CD14-positive monocyte (primary cell): ENCODE results near the gene ZNF318. TPM values are rescaled to one million over a fixed set of nuclear protein-coding genes. Genes with fewer than 3 reads are reported as not detected.

Source experiments
- DNase-seq, 3 donors: peaks; one replicate each; pipeline ENCODE4 v3.0.0-alpha.2; 2011 to 2022
- H2AFZ ChIP-seq: 2 replicates; pipeline ENCODE4 v1.6.0; 2012; ENCODE audit warnings: mild to moderate bottlenecking, low read depth, low read length, inconsistent platforms; ENCODE audit not compliant: insufficient read depth, poor library complexity, severe bottlenecking
- H3K27ac ChIP-seq, 2 donors: 1 replicate in 1 of 2; 2 replicates in 1 of 2; pipeline ENCODE4 v1.5.1; 2012 to 2013; ENCODE audit warnings: low read length in 2 of 2, control low read depth in 1 of 2, inconsistent platforms in 1 of 2, low read depth in 1 of 2, mild to moderate bottlenecking in 1 of 2
- H3K27me3 ChIP-seq, 2 donors: one replicate each; pipeline versions ENCODE4 v1.6.0 to v1.6.1; 2011 to 2013; ENCODE audit warnings: low read length in 2 of 2; ENCODE audit not compliant: control insufficient read depth in 2 of 2, insufficient read depth in 2 of 2
- H3K36me3 ChIP-seq, 2 donors: replicated peaks in 1 of 2; 1 replicate in 1 of 2; 2 replicates in 1 of 2; pipeline versions ENCODE4 v1.5.1 to v1.6.1; 2012 to 2013; ENCODE audit warnings: low read length in 2 of 2, control low read depth in 1 of 2, inconsistent platforms in 1 of 2, mild to moderate bottlenecking in 1 of 2; ENCODE audit not compliant: insufficient read depth in 2 of 2, control insufficient read depth in 1 of 2
- H3K4me1 ChIP-seq, 2 donors: 1 replicate in 1 of 2; 2 replicates in 1 of 2; pipeline versions ENCODE4 v1.5.1 to v1.6.1; 2012 to 2013; ENCODE audit warnings: low read length in 2 of 2, control low read depth in 1 of 2, inconsistent platforms in 1 of 2, mild to moderate bottlenecking in 1 of 2, moderate library complexity in 1 of 2; ENCODE audit not compliant: insufficient read depth in 2 of 2, control insufficient read depth in 1 of 2
- H3K4me2 ChIP-seq: replicated peaks from 2 replicates; pipeline ENCODE3; 2012; ENCODE audit warnings: low read length, moderate library complexity, mild to moderate bottlenecking; ENCODE audit not compliant: poor library complexity, severe bottlenecking; ENCODE audit errors: extremely low read depth
- H3K4me3 ChIP-seq, 3 experiments: fragments of 200-600 bp in 1 of 3; sonication (generic) in 1 of 3; replicated peaks in 1 of 3; 1 replicate in 2 of 3; 2 replicates in 1 of 3; pipeline ENCODE4 v1.5.1; 2011 to 2013; ENCODE audit warnings: low read length in 3 of 3, mild to moderate bottlenecking in 3 of 3, control low read depth in 2 of 3, low read depth in 2 of 3, inconsistent platforms in 1 of 3, moderate library complexity in 1 of 3
- H3K79me2 ChIP-seq: 2 replicates; pipeline ENCODE4 v1.6.0; 2012; ENCODE audit warnings: mild to moderate bottlenecking, control low read depth, inconsistent platforms, low read length, moderate library complexity; ENCODE audit not compliant: insufficient read depth
- H3K9ac ChIP-seq: 2 replicates; pipeline ENCODE4 v1.6.0; 2017; ENCODE audit warnings: low read length, mild to moderate bottlenecking; ENCODE audit not compliant: insufficient read depth, poor library complexity, severe bottlenecking
- H3K9me3 ChIP-seq, 2 donors: replicated peaks in 1 of 2; 1 replicate in 1 of 2; 2 replicates in 1 of 2; pipeline versions ENCODE4 v1.5.1 to v1.6.1; 2012 to 2013; ENCODE audit warnings: low read length in 2 of 2, control low read depth in 1 of 2; ENCODE audit not compliant: control insufficient read depth in 1 of 2, insufficient read depth in 1 of 2
- H4K20me1 ChIP-seq: 2 replicates; pipeline ENCODE4 v1.6.0; 2012; ENCODE audit warnings: mild to moderate bottlenecking, low read length, control low read depth, moderate library complexity; ENCODE audit not compliant: insufficient read depth
- H3K27ac Mint-ChIP-seq, 7 donors: one replicate each; pipeline ENCODE4 v1.8.0; 2020; ENCODE audit warnings: mild to moderate bottlenecking in 7 of 7, mixed read lengths in 7 of 7, moderate library complexity in 6 of 7, inconsistent platforms in 2 of 7
- H3K27me3 Mint-ChIP-seq, 3 donors: one replicate each; pipeline ENCODE4 v1.8.0; 2021 to 2022; ENCODE audit warnings: low read depth in 3 of 3, mild to moderate bottlenecking in 3 of 3, mixed read lengths in 3 of 3, moderate library complexity in 3 of 3, inconsistent platforms in 1 of 3
- H3K36me3 Mint-ChIP-seq, 2 donors: one replicate each; pipeline ENCODE4 v1.8.0; 2020; ENCODE audit warnings: mixed read lengths in 2 of 2, inconsistent platforms in 1 of 2, mild to moderate bottlenecking in 1 of 2
- H3K4me1 Mint-ChIP-seq: one replicate; pipeline ENCODE4 v1.8.0; 2020; ENCODE audit warnings: mild to moderate bottlenecking, mixed read lengths
- H3K4me3 Mint-ChIP-seq, 2 donors: one replicate each; pipeline ENCODE4 v1.8.0; 2020; ENCODE audit warnings: mild to moderate bottlenecking in 2 of 2, mixed read lengths in 2 of 2, moderate library complexity in 1 of 2
- H3K9me3 Mint-ChIP-seq, 7 donors: one replicate each; pipeline ENCODE4 v1.8.0; 2020 to 2022; ENCODE audit warnings: mixed read lengths in 7 of 7, mild to moderate bottlenecking in 6 of 7, moderate library complexity in 6 of 7, inconsistent platforms in 2 of 7
- CTCF ChIP-seq: fragments of 200-600 bp; IDR thresholded peaks from one replicate; pipeline ENCODE4 v1.8.0; 2022; ENCODE audit warnings: antibody characterized with exemption, mild to moderate bottlenecking
- WGBS: methylation state at CpG from one replicate; pipeline ENCODE4 v1.1.5; 2013; ENCODE audit warnings: missing lambda C conversion rate; ENCODE audit not compliant: insufficient coverage; 5-methylcytosine and 5-hydroxymethylcytosine counted together
- intact Hi-C, 2 donors: fragments of 100-400 bp; cut with micrococcal nuclease; formaldehyde crosslinking; loops; one replicate each; pipeline versions ENCODE4 v1.15.0 to v1.15.1; 2023
- polyA plus RNA-seq, 3 donors: library from polyadenylated mRNA; depleted of rRNA in 1 of 3; unstranded in 2 of 3; stranded (reverse) in 1 of 3; fragments of 300-500 nt in 2 of 3; fragments of >200 nt in 1 of 3; fragmentation: Illumina TruSeq in 2 of 3; gene quantifications; 1 replicate in 2 of 3; 2 replicates in 1 of 3; pipeline ENCODE4 v1.2.3, GENCODE V29; 2012 to 2021

ZNF318 gene
- polyA plus RNA-seq, 3 donors: 3.2 to 19.4 (median 3.6) TPM

- H3K4me1 ChIP-seq: peaks cover 42 to 43% of the 10 kb centered on the region in 2 donors
- no peak for DNase-seq
- no peaks in the 10 kb centered on the region for H3K27me3 ChIP-seq
- no peaks in the 10 kb centered on the region for H3K79me2 ChIP-seq
- Mint-ChIP-seq H3K27me3 (no peaks in the 10 kb centered on the region), H3K27ac (peak overlapping the region; percentile 60 to 92 (median 84)), H3K4me3 (peak overlapping the region; percentile 17 to 68), H3K9me3 (no peaks in the 10 kb centered on the region), H3K4me1 (peaks cover 39% of the 10 kb centered on the region), H3K36me3 (peaks cover 12 to 19% of the 10 kb centered on the region in 2 donors)
- intact Hi-C loops: no loop called here
- H3K4me3 ChIP-seq: peak overlapping the region in 2 of 3 experiments; percentile 10 to 55
- TF ChIP-seq CTCF: no peak
- peak overlapping the region; percentile 55 for H3K4me2 ChIP-seq
- no peaks in the 10 kb centered on the region for H4K20me1 ChIP-seq
- peak overlapping the region; percentile 57 for H2AFZ ChIP-seq
- H3K27ac ChIP-seq: peak overlapping the region; percentile 66
- no peaks in the 10 kb centered on the region for H3K9me3 ChIP-seq
- no peak overlapping the region for H3K9ac ChIP-seq
- 0% methylated on average over 1 of the region's 1 CpG for WGBS
- peaks cover 3 to 11% of the 10 kb centered on the region in 2 donors for H3K36me3 ChIP-seq
Measured at GRCh38 chr6:43331470-43331869, 38.0 kb downstream of the ZNF318 start.

GRCh38 chr6:43328528-43328927 is 40.9 kb downstream of the ZNF318 start:
- Mint-ChIP-seq H3K4me1 (peaks cover 40% of the 10 kb centered on the region), H3K4me3 (no peak overlapping the region), H3K36me3 (peaks cover 8 to 17% of the 10 kb centered on the region in 2 donors), H3K27me3 (no peaks in the 10 kb centered on the region), H3K9me3 (no peaks in the 10 kb centered on the region), H3K27ac (no peak overlapping the region)
- no peak overlapping the region for H3K4me3 ChIP-seq
- no peak overlapping the region for H3K9ac ChIP-seq
- no peak overlapping the region for H2AFZ ChIP-seq
- DNase-seq: no peak
- H3K79me2 ChIP-seq: no peaks in the 10 kb centered on the region
- no peak overlapping the region for H3K4me2 ChIP-seq
- H3K27ac ChIP-seq: no peak overlapping the region
- intact Hi-C loops: no loop called here
- H3K27me3 ChIP-seq: no peaks in the 10 kb centered on the region
- WGBS: no CpG with 5 or more reads among the region's 1 CpG
- H3K9me3 ChIP-seq: no peaks in the 10 kb centered on the region
- H3K4me1 ChIP-seq: peaks cover 38 to 43% of the 10 kb centered on the region in 2 donors
- H4K20me1 ChIP-seq: no peaks in the 10 kb centered on the region
- no peaks in the 10 kb centered on the region for H3K36me3 ChIP-seq
- TF ChIP-seq CTCF: no peak
